Endothelial cell of umbilical vein (primary cell): ENCODE measurements around the gene METTL18. TPM values are rescaled to one million over a fixed set of nuclear protein-coding genes. Genes with fewer than 3 reads are reported as not detected.
"Not testable (repeated sequence)": the region's sequence is repeated elsewhere in the genome, so short reads cannot be mapped to it uniquely, and the experiment has no call there.

Experiments used
- BruUV-seq: library from RNA; stranded (reverse); fragments of 400-500 nt; replicated peaks from 2 replicates; lab custom pipeline; 2021; lab: Mats Ljungman, UMichigan
- CTCF ChIA-PET: fragments of 300-600, 350-600 bp; sonication (Branson Sonifier 250); formaldehyde crosslinking; loops from one replicate; lab custom pipeline; 2021; ENCODE audit warnings: antibody characterized with exemption, inconsistent platforms; lab: Charles Lee
- POLR2A ChIA-PET: fragments of 300-600, 350-600 bp; sonication (Branson Sonifier 250); formaldehyde crosslinking; loops from one replicate; lab custom pipeline; 2021; ENCODE audit warnings: antibody characterized with exemption, inconsistent platforms; lab: Charles Lee
- DNase-seq: peaks from one replicate; pipeline ENCODE4 v3.0.0-alpha.2; 2011; ENCODE audit warnings: low read depth, low spot score
- FAIRE-seq: peaks from 2 replicates; lab custom pipeline; 2011; peaks lifted over from hg19 to GRCh38; lab: Jason Lieb, UNC
- H2AFZ ChIP-seq: 2 replicates; pipeline ENCODE4 v1.6.0; 2012; ENCODE audit warnings: low read depth, low read length, control low read depth, inconsistent platforms
- H3K27ac ChIP-seq: 2 replicates; pipeline ENCODE4 v1.5.1; 2011; ENCODE audit warnings: low read depth, mild to moderate bottlenecking, control low read depth, low read length, moderate library complexity; ENCODE audit not compliant: insufficient read depth
- H3K27me3 ChIP-seq, 2 experiments: 2 replicates each; pipeline versions ENCODE4 v1.6.0 to v1.6.1; 2011; ENCODE audit warnings: low read length in 2 of 2, mixed read lengths in 1 of 2; ENCODE audit not compliant: control insufficient read depth in 2 of 2, insufficient read depth in 2 of 2
- H3K36me3 ChIP-seq, 2 experiments: 2 replicates in 1 of 2; 3 replicates in 1 of 2; pipeline ENCODE4 v1.5.1; 2011; ENCODE audit warnings: low read length in 2 of 2, mild to moderate bottlenecking in 1 of 2, moderate library complexity in 1 of 2; ENCODE audit not compliant: control insufficient read depth in 2 of 2, insufficient read depth in 2 of 2; ENCODE audit errors: extremely low read depth in 1 of 2
- H3K4me1 ChIP-seq: 3 replicates; pipeline ENCODE4 v1.5.1; 2011; ENCODE audit warnings: mild to moderate bottlenecking, low read length; ENCODE audit not compliant: control insufficient read depth, insufficient read depth; ENCODE audit errors: extremely low read depth
- H3K4me2 ChIP-seq: 2 replicates; pipeline ENCODE4 v1.6.1; 2011; ENCODE audit warnings: low read length, control low read depth, mixed read lengths; ENCODE audit not compliant: insufficient read depth
- H3K4me3 ChIP-seq, 3 experiments: fragments of 200-600 bp in 1 of 3; sonication (generic), shearing (Covaris generic) in 1 of 3; replicated peaks in 1 of 3; 2 replicates each; pipeline ENCODE4 v1.5.1; 2011 to 2016; ENCODE audit warnings: control low read depth in 3 of 3, low read length in 3 of 3, mild to moderate bottlenecking in 2 of 3, inconsistent platforms in 1 of 3, low read depth in 1 of 3, moderate library complexity in 1 of 3; ENCODE audit not compliant: insufficient read depth in 1 of 3
- H3K79me2 ChIP-seq: 2 replicates; pipeline ENCODE4 v1.6.0; 2012; ENCODE audit warnings: low read length, inconsistent platforms; ENCODE audit not compliant: control insufficient read depth, insufficient read depth
- H3K9ac ChIP-seq: replicated peaks from 2 replicates; pipeline ENCODE3; 2011; ENCODE audit warnings: low read length, control low read depth; ENCODE audit not compliant: insufficient read depth; ENCODE audit errors: extremely low read depth
- H3K9me1 ChIP-seq: replicated peaks from 3 replicates; pipeline ENCODE4 v1.6.0; 2011; ENCODE audit warnings: mild to moderate bottlenecking, low read length; ENCODE audit not compliant: control insufficient read depth, insufficient read depth; ENCODE audit errors: extremely low read depth
- H3K9me3 ChIP-seq: replicated peaks from 2 replicates; pipeline ENCODE4 v1.5.1; 2012; ENCODE audit warnings: low read length, inconsistent platforms; ENCODE audit not compliant: control insufficient read depth, insufficient read depth
- H4K20me1 ChIP-seq: replicated peaks from 2 replicates; pipeline ENCODE3; 2011; ENCODE audit warnings: mild to moderate bottlenecking, low read length; ENCODE audit not compliant: control insufficient read depth, insufficient read depth; ENCODE audit errors: extremely low read depth
- FOS ChIP-seq: IDR thresholded peaks from 2 replicates; pipeline ENCODE4 v1.6.1; 2011; ENCODE audit warnings: mild to moderate bottlenecking, low read length, moderate library complexity, borderline replicate concordance; ENCODE audit not compliant: insufficient read depth
- JUN ChIP-seq: IDR thresholded peaks from 2 replicates; pipeline ENCODE4 v1.6.1; 2011; ENCODE audit warnings: borderline replicate concordance, low read depth; ENCODE audit not compliant: insufficient read length, insufficient read depth
- POLR2A ChIP-seq: IDR thresholded peaks from 2 replicates; pipeline ENCODE4 v1.6.1; 2012; ENCODE audit warnings: low read depth, mild to moderate bottlenecking, control low read depth, low read length
- dilution Hi-C: fragments of 300-500 bp; cut with MboI; formaldehyde crosslinking; loops from one replicate; pipeline ENCODE4 v1.15.0; 2019; ENCODE audit warnings: low sequenced_read_pairs; ENCODE audit not compliant: extremely low pct_ligation_motif_present
- intact Hi-C: fragments of 100-400 bp; cut with micrococcal nuclease; formaldehyde crosslinking; loops from one replicate; pipeline ENCODE4 v1.10.0; 2022
- polyA plus RNA-seq, 4 experiments: library from polyadenylated mRNA; depleted of rRNA in 3 of 4; stranded (reverse) in 3 of 4; unstranded in 1 of 4; fragments of >200 nt; gene quantifications; 2 replicates each; pipeline versions ENCODE4 v1.2.1 to v1.2.3, GENCODE V29; 2011 to 2012; ENCODE audit warnings: missing spikeins in 1 of 4
- total RNA-seq: library from RNA; stranded (reverse); gene quantifications from 2 replicates; pipeline ENCODE4 v1.2.3, GENCODE V29; 2021

Gene METTL18
- total and polyA plus RNA-seq, 2 donors (not counting 3 experiments of a cell fraction or from before 2014, with no cell fraction given) = 1.1 to 6.6 TPM

DNA sequence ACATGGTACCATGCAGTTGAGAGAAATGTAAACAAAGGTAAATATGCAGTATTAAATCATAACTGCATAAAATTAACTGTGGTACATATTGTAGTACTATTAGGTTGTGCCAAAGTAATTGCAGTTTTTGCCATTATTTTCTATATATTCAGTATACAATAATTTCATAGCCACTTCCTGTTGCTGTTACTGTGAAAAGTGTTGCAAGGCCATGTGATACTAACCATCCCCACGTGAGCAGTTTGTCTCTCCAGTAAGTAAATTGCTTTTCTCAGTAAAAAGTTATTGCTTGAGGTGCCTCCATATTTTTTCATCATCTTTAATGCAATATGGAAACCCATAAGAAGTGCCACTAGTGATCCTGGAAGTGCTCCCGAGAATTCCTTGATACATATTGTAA, 19.6 kb upstream of the METTL18 start:
- intact Hi-C loops = loop anchor here (10.0 kb wide), 1 partner anchor 1071 kb away; no protein-coding TSS in a partner anchor
- dilution Hi-C loops = no loop called here
- CTCF ChIA-PET = no interaction called here
- H3K4me3 ChIP-seq = no peak overlapping the region
- TF ChIP-seq JUN (no peak), POLR2A (no peak)
- H3K9ac ChIP-seq = no peak overlapping the region
- no peak overlapping the region for H2AFZ ChIP-seq
- no peaks in the 10 kb centered on the region for H3K27me3 ChIP-seq
- FAIRE-seq (no peak), DNase-seq (no peak)
- H3K36me3 ChIP-seq = no peaks in the 10 kb centered on the region
- H3K27ac ChIP-seq = no peak overlapping the region
- no peaks in the 10 kb centered on the region for H3K9me3 ChIP-seq
- BruUV-seq = no TSS peak
- H3K4me1 ChIP-seq = no peaks in the 10 kb centered on the region
- H3K79me2 ChIP-seq = no peaks in the 10 kb centered on the region
- POLR2A ChIA-PET = no interaction called here
- H3K9me1 ChIP-seq = no peaks in the 10 kb centered on the region
- H3K4me2 ChIP-seq = no peak overlapping the region
- no peaks in the 10 kb centered on the region for H4K20me1 ChIP-seq

DNA sequence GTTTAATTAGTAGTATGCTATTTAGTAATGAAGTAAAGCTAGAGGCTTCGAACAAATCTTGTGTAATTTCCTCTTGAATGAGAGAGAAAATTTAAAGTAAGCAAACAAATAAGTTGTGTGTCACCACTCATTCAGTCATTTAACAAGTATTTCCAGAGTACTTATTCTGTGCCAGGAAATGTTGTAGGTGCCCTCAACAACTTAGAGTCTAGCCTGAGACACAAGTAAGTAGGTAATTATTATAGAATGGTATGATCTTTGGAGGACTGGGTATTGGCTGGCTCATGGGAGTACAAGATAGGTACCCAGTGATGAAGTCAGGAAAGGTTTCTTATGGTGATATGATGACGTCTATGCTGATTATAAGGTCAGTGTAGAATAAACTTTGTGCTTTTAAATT, 17.4 kb upstream of the METTL18 start:
- H4K20me1 ChIP-seq = no peaks in the 10 kb centered on the region
- no peak for FAIRE-seq
- no peak for DNase-seq
- no peaks in the 10 kb centered on the region for H3K9me1 ChIP-seq
- H3K4me3 ChIP-seq = no peak overlapping the region
- H3K9me3 ChIP-seq = no peaks in the 10 kb centered on the region
- H3K36me3 ChIP-seq = peaks cover 0 to 4% of the 10 kb centered on the region in 2 experiments
- CTCF ChIA-PET = no interaction called here
- TF ChIP-seq FOS = no peak
- H3K27me3 ChIP-seq = no peaks in the 10 kb centered on the region
- no peak overlapping the region for H3K9ac ChIP-seq
- dilution Hi-C loops = no loop called here
- BruUV-seq = no TSS peak
- H3K27ac ChIP-seq = no peak overlapping the region
- no peak overlapping the region for H3K4me2 ChIP-seq
- intact Hi-C loops = loop anchor here (10.0 kb wide), 1 partner anchor 1073 kb away; no protein-coding TSS in a partner anchor
- POLR2A ChIA-PET = no interaction called here
- no peak overlapping the region for H2AFZ ChIP-seq
- no peaks in the 10 kb centered on the region for H3K4me1 ChIP-seq
- H3K79me2 ChIP-seq = no peaks in the 10 kb centered on the region

GRCh38 chr1:169811418-169812035, 16.8 kb upstream of the METTL18 start:
- DNase-seq, CTCF ChIA-PET, H3K27me3 ChIP-seq, H3K9me3 ChIP-seq, H3K4me2 ChIP-seq, H3K4me3 ChIP-seq, FAIRE-seq, H3K9ac ChIP-seq, H2AFZ ChIP-seq, H3K36me3 ChIP-seq, BruUV-seq, H3K27ac ChIP-seq, H3K4me1 ChIP-seq, H3K79me2 ChIP-seq, H3K9me1 ChIP-seq, POLR2A ChIA-PET, dilution Hi-C loops, H4K20me1 ChIP-seq: not testable (repeated sequence)
- intact Hi-C loops = loop anchor here (10.0 kb wide), 1 partner anchor 1073 kb away; no protein-coding TSS in a partner anchor
